GM12872 (cell line): ENCODE results near the gene RS1.

Source experiments
- CTCF ChIP-seq: IDR thresholded peaks from 3 replicates; pipeline ENCODE4 v1.5.1; 2011; ENCODE audit warnings: low read depth, mild to moderate bottlenecking, low read length, moderate library complexity; ENCODE audit not compliant: insufficient read depth

Gene RS1

GRCh38 chrX:18643853-18644252, 28.1 kb downstream of the RS1 start:
- TF ChIP-seq CTCF = no peak

GRCh38 chrX:18643243-18643642, 28.7 kb downstream of the RS1 start:
- TF ChIP-seq CTCF = no peak

- TF ChIP-seq CTCF = no peak
These were observed 31.2 kb downstream of the RS1 start for GRCh38 chrX:18640686-18641085.

GRCh38 chrX:18639280-18639679, 32.6 kb downstream of the RS1 start:
- TF ChIP-seq CTCF = no peak

GRCh38 chrX:18638398-18638797, 33.5 kb downstream of the RS1 start:
- TF ChIP-seq CTCF = no peak

- TF ChIP-seq CTCF = no peak
These were observed 41.0 kb downstream of the RS1 start for GRCh38 chrX:18630934-18631333.

GRCh38 chrX:18624599-18624998, 47.3 kb downstream of the RS1 start:
- no peak for TF ChIP-seq CTCF

- TF ChIP-seq CTCF = no peak
These were observed 51.6 kb downstream of the RS1 start for GRCh38 chrX:18620349-18620748.
